Hindlimb muscle (tissue), 1 donor: ENCODE results near the gene TTC39A. TPM values are rescaled to one million over a fixed set of nuclear protein-coding genes. Genes with fewer than 3 reads are reported as not detected.

Experiments
- DNase-seq: peaks from one replicate; pipeline ENCODE4 v3.0.0-alpha.2; 2013
- polyA plus RNA-seq: library from polyadenylated mRNA; unstranded; fragments of 120-200 nt; gene quantifications from one replicate; pipeline ENCODE4 v1.2.1, GENCODE V29; 2013; ENCODE audit not compliant: insufficient read length

TTC39A gene
- polyA plus RNA-seq, 1 donor: 5.0 TPM

GRCh38 chr1:51313961-51314777 lies 16.2 kb downstream of the TTC39A start:
- DNase-seq: no peak

DNA sequence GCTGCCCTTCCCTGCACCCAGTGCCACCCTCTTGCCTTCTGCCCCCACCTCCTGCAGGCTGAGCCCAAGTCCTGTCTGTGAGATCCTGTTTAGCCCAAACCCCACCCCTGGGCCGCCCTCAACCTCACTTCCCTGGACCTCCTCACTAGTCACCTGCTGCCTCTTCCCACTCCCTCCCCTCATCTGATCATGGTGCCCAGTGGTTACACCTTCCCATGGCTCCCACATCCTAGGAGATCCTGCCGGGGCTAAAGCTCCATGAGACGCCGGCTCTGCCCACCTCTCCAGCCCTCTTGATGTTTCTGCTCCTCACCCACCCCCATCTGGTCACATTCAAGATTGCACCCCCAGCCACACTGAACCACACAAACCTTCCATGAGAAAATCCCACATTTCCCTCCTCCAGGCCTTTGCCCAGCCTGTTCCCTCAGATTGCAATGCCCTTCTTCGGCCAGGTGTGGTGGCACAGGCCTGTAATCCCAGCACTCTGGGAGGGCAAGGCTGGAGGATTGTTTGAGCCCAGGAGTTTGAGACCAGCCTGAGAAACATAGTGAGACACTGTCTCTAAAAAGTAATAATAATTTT lies 17.0 kb downstream of the TTC39A start:
- no peak for DNase-seq

- no peak for DNase-seq
Measured at GRCh38 chr1:51312718-51313117, 17.6 kb downstream of the TTC39A start.

DNA sequence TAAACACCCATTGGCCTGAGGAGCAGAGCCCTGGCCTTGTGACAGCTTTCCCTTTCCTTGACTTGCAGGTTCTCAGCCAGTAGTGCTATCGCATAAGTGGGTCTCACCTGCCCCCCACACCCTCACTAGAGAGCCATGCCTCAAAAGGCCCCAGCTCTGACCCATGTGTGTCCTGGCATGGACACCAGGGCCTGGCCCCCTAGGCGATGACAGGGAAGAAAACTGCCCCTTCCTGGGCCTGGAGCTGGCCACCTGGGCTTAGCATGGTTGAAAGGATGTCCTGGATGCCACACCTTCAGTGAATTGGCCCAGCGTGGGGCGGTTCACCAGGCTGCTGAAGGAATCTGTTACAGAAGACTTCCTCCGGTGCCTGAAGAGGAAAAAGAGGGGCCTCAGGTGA lies 18.5 kb downstream of the TTC39A start:
- DNase-seq: no peak

- DNase-seq: no peak
Measured at GRCh38 chr1:51310871-51311613, 19.3 kb downstream of the TTC39A start.

- DNase-seq: no peak
Measured at GRCh38 chr1:51309291-51309690, 21.1 kb downstream of the TTC39A start.

GRCh38 chr1:51308636-51309035 lies 21.7 kb downstream of the TTC39A start:
- no peak for DNase-seq

DNA sequence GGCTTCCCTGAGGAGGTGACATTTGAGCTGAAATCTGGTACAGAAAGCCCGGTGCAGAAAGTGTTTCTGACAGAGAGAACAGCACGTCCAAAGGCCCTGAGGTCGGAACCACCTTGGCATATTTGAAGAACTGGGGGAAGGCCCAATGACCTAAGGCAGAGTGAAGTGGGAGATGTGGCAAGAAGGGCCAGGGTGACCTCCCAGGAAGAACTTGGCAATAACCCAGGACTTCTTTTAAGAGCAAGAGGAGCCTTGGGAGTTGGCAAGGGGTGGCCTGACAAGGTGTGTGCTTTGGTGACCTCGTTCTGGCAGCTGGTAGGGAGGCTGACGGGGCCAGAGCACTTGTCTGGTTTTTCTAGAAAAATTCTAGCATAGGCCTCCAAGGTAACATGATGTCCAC lies 23.4 kb downstream of the TTC39A start:
- DNase-seq: no peak

- DNase-seq: no peak
Measured at GRCh38 chr1:51305371-51305823, 25.0 kb downstream of the TTC39A start.

GRCh38 chr1:51304360-51304759 lies 26.0 kb downstream of the TTC39A start:
- no peak for DNase-seq

- DNase-seq: no peak
Measured at GRCh38 chr1:51303751-51304251, 26.6 kb downstream of the TTC39A start.

GRCh38 chr1:51303315-51303714 lies 27.0 kb downstream of the TTC39A start:
- DNase-seq: no peak

DNA sequence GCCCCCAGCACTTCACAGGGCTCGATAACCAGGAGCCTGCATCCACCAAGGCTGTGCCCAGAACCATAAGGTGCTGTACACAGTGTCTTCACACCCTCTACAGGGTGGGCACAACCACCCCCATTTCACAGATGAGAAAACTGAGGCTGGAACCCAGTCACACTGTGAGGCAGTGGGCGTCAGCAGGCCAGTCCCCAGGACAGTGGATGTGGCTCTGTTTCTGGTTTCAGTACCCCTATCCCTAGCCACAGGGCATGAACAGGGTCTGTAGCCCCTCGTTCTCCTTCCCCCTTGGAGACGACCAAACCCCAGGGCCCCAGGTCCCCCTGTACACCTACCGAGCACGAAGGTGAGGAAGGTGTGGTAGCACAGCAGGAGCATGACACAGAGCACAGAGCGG lies 27.6 kb downstream of the TTC39A start:
- DNase-seq: no peak

GRCh38 chr1:51302270-51302669 lies 28.1 kb downstream of the TTC39A start:
- no peak for DNase-seq

DNA sequence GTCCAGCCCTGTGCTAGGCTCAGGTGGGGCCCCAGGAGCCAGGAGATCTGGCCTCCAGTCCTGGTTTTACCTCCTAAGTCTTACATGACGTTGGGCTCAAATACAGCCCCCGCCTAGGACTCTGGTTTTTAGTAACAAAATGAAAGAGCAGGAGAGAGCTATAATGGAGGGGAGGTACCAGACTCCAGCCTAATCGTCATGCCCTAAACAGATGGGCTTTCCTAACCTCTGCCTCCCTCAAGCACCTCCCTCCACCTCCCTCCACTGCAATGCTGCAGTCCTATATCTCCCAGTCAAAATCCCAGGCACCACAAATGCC lies 28.6 kb downstream of the TTC39A start:
- no peak for DNase-seq

DNA sequence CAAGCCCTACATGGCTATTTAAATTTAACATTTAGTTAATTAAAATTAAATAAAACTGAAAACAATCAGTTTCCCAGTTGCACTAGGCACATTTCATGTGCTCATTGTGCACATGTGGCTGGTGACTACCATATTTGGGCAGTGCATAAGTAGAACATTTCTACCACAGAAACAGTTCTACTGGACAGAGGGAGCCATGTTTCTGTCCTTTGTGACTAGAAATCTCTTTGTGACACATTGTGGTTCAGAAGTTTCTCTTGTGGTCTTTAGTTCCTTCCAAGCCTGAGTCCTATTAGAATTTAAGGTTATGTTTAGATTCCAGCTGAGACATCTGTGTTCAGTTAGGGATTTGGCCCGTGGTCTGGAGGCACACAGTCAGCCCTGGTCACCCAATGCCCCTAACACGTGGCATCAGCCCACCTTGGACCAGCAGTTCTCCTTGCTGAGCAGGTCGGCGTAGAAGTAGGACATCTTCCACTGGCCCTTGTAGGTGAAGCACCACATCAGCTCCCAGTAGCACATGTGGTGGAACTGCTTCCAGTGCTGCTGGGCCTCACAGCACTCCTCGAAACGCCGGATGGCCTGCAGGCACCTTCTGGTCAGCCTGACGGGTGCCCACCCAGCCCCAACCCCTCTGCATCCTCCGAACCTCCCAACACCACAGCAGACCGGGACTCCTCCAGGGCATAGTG lies 29.1 kb downstream of the TTC39A start:
- no peak for DNase-seq

DNA sequence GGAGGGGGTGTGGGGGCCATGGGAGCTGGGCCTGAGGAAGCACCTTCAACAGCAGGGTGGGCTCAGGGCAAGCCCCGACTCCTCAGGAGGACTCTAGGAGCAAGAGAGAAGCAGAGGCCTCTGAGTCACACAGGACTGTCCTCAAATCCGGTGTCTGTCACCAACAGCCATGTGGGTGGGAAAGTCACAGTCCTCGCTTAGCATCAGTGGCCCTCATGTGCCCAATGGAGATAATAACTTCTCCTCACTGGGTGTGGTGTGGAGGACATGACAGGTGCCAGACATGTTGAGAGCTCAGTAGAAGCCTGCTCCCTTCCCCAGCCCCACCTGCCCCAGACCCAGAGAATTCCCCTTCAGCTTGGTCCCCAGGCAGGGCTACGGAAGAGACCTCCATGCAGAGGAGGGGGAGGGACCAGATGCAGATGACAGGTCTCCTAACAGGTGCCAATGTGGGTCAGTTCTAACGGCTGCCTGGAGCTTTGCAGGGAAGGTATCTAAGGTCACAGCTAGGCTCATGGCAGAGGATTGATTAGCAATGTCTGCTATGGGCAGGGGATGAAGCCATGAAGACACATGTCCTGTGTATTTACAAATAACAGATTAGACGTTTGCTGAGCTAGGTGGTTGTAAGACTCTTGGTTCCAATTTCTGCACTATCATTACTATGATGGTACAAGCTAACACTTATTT lies 30.2 kb downstream of the TTC39A start:
- no peak for DNase-seq

- DNase-seq: no peak
Measured at GRCh38 chr1:51299185-51299885, 31.0 kb downstream of the TTC39A start.

DNA sequence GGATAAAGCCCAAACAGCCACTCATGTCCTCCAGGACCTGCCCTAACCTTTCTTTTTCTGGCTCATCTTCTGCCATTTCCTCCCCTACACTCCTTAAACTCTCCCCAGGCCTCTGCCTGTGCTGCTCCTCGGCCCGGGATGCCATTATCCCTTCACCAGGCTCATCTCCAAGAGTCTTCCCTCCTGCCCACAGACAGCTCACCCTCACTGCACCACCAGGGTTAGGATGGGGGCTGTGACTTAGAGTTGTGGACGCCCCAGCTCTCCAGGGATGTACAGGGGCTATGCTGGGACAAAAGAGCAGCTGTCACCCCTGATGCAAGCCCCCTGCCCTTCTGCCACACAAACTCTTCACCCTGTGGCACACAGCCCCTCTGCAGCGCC lies 32.0 kb downstream of the TTC39A start:
- no peak for DNase-seq

- DNase-seq: no peak
Measured at GRCh38 chr1:51297401-51298321, 32.7 kb downstream of the TTC39A start.
